Measurements from ENCODE around the gene RAB21.
"Not testable (repeated sequence)": the region's sequence is repeated elsewhere in the genome, so short reads cannot be mapped to it uniquely, and the experiment has no call there.

RAB21 gene

DNA sequence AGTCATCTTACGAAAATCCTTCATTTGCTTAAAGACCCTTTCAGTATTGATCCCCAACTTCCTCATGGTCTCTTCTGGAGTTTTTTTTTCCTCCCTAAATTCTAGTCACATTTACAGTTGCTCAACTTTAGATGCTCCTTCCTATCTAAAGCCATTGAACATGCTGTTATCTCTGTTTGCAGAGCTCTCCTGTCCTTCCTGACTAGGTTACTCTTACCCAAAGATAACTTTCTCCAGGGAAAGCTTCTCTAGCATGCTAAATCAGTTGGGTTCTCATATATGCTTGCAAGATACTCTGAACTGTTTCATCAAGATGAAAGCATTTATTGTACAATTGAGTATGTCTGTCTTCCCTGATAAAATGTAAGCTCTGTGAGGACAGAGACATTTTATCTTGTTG is 1.8 kb upstream of the RAB21 start:
- no peak for DNase-seq (ENCODE audit: low read depth)

DNA sequence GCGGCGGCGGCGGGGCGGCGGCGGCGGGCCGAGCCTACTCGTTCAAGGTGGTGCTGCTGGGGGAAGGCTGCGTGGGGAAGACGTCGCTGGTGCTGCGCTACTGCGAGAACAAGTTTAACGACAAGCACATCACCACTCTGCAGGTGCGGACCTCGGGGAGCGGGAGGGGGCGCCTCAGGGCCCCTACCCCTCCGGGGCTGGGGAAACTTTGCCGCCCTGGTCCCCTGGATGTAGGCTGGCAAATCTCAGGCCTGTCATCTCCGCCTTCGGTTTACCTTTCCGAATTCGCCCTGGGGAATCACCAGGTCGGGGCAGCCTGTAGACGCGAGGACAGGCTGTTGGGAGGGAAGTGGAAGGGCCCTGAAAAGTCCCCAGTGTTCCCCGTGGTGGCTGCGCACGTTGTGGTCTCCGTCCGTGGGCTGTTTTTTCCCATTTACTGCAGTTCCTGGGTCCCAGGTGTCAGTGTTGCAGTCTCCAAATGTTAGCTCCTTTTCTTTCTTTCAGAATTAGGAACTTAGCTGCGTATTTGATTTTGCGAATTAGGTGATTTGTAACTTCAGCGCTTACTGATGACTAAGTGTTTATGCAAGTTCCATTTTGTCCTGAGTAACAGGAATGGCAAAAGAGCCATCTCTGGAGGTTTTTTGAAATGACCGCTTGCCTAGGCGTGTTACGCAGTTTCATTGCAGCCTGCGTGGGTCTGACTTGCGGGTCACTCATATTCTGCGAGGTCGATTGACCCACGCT is 656 bp downstream of the RAB21 start:
- peak; percentile 10 for DNase-seq (ENCODE audit: low read depth)

GRCh38 chr12:71756054-71756690 is 1.5 kb downstream of the RAB21 start:
- no peak for DNase-seq (ENCODE audit: low read depth)

GRCh38 chr12:71759941-71760340 is 5.3 kb downstream of the RAB21 start:
- no peak for DNase-seq (ENCODE audit: low read depth)

DNA sequence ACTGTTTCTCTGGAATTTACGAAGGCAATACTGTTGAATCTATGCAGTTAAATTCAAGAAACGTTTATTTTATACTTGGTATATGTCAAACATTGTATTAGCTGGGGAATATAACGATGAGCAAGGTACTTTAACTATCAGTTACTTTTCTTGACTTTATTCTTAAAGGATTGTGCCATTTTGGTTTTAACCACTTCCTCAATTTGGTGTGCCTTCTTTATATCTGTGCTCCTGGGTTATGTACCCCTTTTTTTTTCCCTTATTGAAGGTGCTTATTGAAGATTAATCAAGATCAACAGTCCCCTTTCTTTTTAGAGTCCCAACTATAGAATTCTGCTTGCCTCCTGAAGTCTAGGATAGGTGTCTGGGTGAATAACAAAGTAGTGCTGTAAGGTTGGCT is 5.8 kb downstream of the RAB21 start:
- DNase-seq (ENCODE audit: low read depth) = no peak

DNA sequence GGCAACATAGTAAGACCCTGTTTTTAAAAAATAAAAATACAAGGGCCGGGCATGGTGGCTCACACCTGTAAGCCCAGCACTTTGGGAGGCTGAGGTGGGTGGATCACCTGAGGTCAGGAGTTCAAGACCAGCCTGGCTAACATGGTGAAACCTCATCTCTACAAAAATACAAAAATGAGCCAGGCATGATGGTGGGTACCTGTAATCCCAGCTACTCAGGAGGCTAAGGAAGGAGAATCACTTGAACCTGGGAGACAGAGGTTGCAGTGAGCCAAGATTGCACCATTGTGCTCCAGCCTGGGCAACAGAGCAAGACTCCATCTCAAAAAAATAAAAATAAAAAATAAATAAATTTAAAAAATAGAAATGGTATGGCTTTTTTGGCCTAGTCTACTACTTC is 6.7 kb downstream of the RAB21 start:
- not testable (repeated sequence) for DNase-seq (ENCODE audit: low read depth)

DNA sequence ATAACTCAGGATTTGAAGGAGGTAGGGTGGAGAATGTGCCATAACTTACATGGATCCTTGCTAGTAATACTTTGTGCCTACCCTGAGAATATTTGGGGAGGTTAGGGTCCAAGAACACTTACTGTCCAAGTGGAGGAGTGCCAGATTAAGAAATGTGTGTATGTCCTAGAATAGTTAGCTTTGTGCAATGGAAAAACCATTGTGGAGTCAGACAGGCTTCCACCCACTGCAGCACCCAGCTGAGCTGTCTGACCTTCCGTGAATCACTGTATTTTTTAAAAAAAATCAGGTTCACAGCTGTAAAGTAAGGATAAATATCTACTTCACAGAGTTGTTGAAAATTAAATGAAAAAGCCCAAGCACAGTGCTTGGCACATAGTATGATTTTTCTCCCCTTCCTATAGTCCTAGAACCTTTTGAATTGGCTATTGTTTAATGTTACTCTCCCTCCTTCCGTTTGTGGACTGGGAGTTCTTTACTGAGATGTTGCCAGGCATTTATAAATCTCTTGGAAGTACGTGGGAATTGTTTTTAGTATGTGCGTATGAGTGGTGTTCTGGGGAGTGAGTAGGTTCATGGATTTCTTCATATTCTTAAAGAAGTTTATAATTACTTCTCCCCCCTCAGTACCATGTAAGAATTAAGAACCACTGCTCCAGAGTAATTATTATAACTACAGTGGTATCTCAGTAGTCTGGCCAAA is 9.2 kb downstream of the RAB21 start:
- DNase-seq (ENCODE audit: low read depth) = no peak

GRCh38 chr12:71764587-71765321 is 10.1 kb downstream of the RAB21 start:
- no peak for DNase-seq (ENCODE audit: low read depth)

GRCh38 chr12:71766202-71766601 is 11.5 kb downstream of the RAB21 start:
- no peak for DNase-seq (ENCODE audit: low read depth)

DNA sequence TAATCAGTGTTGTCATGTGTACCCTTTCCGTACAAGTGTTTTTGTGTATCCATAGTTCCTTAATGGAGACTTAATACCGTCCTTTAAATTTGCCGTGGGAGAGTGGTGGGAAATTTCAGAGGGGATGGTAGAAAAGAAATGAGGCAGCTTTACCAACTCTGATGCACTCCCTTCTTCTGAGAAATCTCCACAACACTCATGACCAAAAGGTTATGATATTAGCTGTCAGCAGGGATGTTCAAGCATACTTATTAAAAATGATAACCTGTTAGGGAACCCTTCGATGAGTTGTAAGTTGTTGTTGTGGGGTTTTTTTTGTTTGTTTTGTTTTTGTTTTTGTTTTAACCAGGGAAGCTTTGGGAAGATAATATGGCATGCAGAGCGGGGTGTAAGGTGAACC is 12.5 kb downstream of the RAB21 start:
- DNase-seq (ENCODE audit: low read depth) = no peak

DNA sequence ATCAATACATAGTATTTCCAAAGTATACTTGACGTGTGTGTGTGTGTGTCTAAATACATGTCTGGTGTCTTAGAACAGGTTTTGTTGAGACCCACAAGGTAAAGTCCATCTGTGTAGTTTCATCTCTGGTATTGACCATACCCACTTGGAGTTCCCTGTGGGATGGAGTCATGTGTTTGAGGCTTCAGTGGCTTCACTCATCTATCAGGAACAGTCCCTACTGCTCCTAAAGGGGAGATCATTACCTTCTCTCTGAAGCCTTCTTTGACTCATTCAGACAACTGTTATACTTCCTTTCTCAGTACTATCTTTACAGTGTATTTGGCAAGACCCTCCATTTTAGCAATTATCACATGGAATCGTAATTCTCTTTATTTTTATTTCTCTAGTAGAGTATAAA is 14.2 kb downstream of the RAB21 start:
- no peak for DNase-seq (ENCODE audit: low read depth)

GRCh38 chr12:71771069-71771468 is 16.4 kb downstream of the RAB21 start:
- no peak for DNase-seq (ENCODE audit: low read depth)

GRCh38 chr12:71772735-71773134 is 18.1 kb downstream of the RAB21 start:
- DNase-seq (ENCODE audit: low read depth) = no peak

GRCh38 chr12:71780237-71780822 is 25.7 kb downstream of the RAB21 start:
- no peak for DNase-seq (ENCODE audit: low read depth)

DNA sequence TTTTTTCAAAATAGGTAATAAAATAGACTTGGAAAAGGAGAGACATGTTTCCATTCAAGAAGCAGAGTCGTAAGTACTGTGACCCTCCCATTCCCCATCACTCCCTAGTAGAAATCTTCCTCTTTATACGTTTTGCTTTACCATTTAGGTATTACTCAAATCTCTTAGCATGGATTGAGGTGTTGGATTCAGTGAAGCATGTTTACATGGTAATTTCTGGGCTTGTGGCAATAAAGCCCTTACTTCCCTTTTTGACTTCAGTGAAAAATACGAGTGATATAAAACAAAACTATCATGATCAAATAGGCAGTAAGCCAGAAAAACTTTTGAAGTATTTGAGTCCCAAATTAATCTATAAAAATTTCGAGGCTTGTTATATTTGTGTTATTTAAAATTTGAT is 27.4 kb downstream of the RAB21 start:
- no peak for DNase-seq (ENCODE audit: low read depth)

DNA sequence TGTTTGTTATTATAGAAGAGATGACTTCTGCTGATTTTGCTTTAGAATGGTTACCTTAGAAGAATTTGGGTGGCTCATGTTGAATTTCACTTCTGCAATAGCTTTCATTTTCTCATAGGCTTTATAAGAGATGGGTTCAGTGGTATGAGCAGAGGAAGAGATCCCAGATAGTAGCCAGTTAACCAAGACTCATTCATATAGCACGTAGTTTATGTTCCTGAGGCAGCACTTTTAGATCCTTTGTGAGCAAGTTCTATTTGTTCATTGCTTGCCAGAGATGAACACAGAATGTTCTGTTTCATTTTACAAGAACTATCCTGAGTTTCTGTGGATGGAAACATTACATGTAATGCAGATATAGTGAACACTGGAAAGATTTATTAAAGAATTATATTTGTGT is 32.2 kb downstream of the RAB21 start:
- no peak for DNase-seq (ENCODE audit: low read depth)

DNA sequence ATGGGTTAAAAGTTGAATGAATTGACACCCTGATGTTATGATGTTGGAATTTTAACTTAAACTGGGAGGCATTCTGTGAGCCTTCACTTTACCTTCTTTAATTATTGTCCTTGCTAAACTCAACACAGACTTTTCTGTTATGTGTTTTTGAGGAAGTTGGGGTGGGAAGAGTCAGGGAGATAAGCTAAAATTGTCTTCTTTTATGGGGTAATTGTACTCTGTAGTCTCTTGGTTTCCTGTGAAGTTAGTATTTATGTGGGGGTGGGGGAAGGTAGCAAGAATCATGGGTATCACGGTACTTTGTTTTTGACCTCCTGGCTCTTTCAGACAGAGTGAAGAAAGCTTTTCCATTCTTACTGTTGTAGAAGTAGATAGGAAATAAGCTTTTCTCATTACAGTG is 32.9 kb downstream of the RAB21 start:
- DNase-seq (ENCODE audit: low read depth) = no peak

GRCh38 chr12:71790331-71790730 is 35.7 kb downstream of the RAB21 start:
- DNase-seq (ENCODE audit: low read depth) = no peak

DNA sequence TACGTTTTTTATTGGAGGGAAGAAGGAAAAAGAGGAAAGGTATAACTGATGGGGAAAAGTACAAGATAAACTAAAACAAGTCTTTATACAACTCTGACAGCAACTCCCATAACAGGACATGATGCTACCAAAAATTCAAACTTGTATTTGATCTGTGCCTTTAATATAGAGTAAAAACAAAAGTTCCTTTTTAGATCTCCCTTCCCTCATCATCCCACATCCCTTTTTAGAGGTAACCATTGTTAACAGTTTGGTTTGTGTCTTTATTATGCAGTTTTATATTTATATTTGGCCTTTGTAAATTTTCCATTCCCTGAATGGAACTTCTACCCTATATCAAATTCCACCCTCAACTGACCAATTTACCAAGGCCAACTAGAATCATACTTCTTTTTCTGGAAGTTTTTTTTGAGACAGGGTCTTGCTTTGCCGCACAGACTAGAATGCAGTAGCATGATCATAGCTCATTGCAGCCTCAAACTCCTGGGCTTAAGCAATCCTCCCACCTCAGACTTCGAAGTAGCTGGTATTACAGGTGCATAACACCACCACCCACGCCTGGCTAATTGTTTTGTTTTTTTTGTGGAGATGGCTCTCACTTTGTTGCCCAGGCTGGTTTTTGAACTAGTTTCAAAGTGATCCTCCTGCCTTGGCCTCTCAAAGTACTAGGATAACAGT is 36.9 kb downstream of the RAB21 start:
- no peak for DNase-seq (ENCODE audit: low read depth)

DNA sequence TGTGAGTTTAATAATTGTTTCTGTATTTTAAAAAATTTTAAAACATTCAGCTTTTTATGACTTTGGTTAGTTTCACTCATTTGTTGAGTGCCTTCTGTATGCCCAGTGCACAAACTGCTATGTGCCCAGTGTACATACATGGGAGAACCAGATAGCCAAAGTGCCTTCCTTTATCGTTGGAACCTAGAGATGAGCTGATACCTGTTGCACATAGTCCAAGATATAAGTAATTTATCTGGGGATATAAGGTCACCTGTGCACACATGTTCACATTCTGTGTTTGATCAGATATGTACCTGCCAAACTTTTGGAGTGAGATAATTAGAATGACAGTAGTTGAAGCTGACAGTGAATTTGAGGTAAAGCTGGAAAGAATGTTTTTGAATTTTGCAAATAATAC is 37.9 kb downstream of the RAB21 start:
- no peak for DNase-seq (ENCODE audit: low read depth)

DNA sequence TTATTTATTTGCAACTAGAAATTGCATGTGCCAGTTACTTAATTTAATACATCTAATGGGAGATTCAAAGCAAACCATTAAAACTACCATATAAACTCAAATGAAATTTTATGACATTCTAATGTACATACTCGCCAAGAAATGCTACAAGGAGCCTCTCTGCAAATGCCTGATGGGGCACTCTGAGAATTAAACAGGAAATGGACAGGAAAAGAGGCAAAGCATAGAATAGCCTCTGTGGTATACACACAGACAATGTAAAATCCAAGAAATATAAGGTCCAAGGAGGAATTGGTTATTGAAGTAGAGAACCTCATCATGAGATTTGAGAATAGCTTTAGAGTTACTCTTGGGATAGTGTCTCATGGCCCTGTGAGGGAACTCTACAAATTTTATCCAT is 41.2 kb downstream of the RAB21 start:
- DNase-seq (ENCODE audit: low read depth) = no peak

GRCh38 chr12:71797531-71797930 is 42.9 kb downstream of the RAB21 start:
- DNase-seq (ENCODE audit: low read depth) = no peak

Data from stimulated activated CD8-positive, alpha-beta memory T cell treated with anti-CD3 and anti-CD28 coated beads, Interleukin-7, amount 100 ng/mL, for 24 hours (primary cell).